Memory B cell (primary cell): ENCODE measurements around the gene SEZ6L.
A peak's percentile ranks its signal among the peaks of the same experiment; 100 is the strongest.

Experiments used
- ATAC-seq: fragments of 150-1000 bp; cut with Tn5 transposase; 2 replicates; pipeline ENCODE4 v1.10.0; 2021; ENCODE audit warnings: low read depth, mild to moderate bottlenecking, moderate library complexity
- DNase-seq, 2 donors: peaks; one replicate each; pipeline ENCODE4 v3.0.0; 2022; ENCODE audit warnings: low spot score in 2 of 2
- H3K27ac Mint-ChIP-seq: one replicate; pipeline ENCODE4 v1.8.0; 2022; ENCODE audit warnings: mild to moderate bottlenecking, moderate library complexity, mixed read lengths
- H3K27me3 Mint-ChIP-seq: one replicate; pipeline ENCODE4 v1.8.0; 2022; ENCODE audit warnings: mixed read lengths
- H3K36me3 Mint-ChIP-seq: one replicate; pipeline ENCODE4 v1.8.0; 2022; ENCODE audit warnings: mild to moderate bottlenecking, mixed read lengths
- H3K4me1 Mint-ChIP-seq: one replicate; pipeline ENCODE4 v1.8.0; 2022; ENCODE audit warnings: mixed read lengths
- H3K4me3 Mint-ChIP-seq: one replicate; pipeline ENCODE4 v1.8.0; 2022; ENCODE audit warnings: mild to moderate bottlenecking, moderate library complexity, mixed read lengths
- H3K9me3 Mint-ChIP-seq: one replicate; pipeline ENCODE4 v1.8.0; 2022; ENCODE audit warnings: mixed read lengths

The SEZ6L gene

GRCh38 chr22:26169315-26170111, at the start of gene SEZ6L:
TSS of gene SEZ6L (plus strand) at chr22:26169462. CDS start at chr22:26169670, 208 bp downstream.
- H3K9me3 Mint-ChIP-seq: peaks cover 2% of the 10 kb centered on the region
- ATAC-seq (peak; percentile 48), DNase-seq (no peak)
- H3K4me1 Mint-ChIP-seq: peaks cover 8% of the 10 kb centered on the region
- H3K36me3 Mint-ChIP-seq: no peaks in the 10 kb centered on the region
- peak within 1 kb of the TSS; percentile 63 for H3K4me3 Mint-ChIP-seq
- peaks cover 40% of the 10 kb centered on the region for H3K27me3 Mint-ChIP-seq
- peak within 1 kb of the TSS; percentile 10 for H3K27ac Mint-ChIP-seq

- no peaks in the 10 kb centered on the region for H3K4me1 Mint-ChIP-seq
- H3K27ac Mint-ChIP-seq: no peak overlapping the region
- H3K9me3 Mint-ChIP-seq: peaks cover 2% of the 10 kb centered on the region
- ATAC-seq (no peak), DNase-seq (no peak)
- no peaks in the 10 kb centered on the region for H3K36me3 Mint-ChIP-seq
- H3K4me3 Mint-ChIP-seq: no peak overlapping the region
- peaks cover 2% of the 10 kb centered on the region for H3K27me3 Mint-ChIP-seq
Measured at GRCh38 chr22:26122920-26123468, 46.3 kb upstream of the SEZ6L start.

GRCh38 chr22:26124991-26125725, 44.1 kb upstream of the SEZ6L start:
- Mint-ChIP-seq H3K27ac (no peak overlapping the region), H3K4me1 (no peaks in the 10 kb centered on the region), H3K27me3 (peaks cover under 1% of the 10 kb centered on the region), H3K9me3 (peaks cover 2% of the 10 kb centered on the region), H3K36me3 (no peaks in the 10 kb centered on the region), H3K4me3 (no peak overlapping the region)
- ATAC-seq (no peak), DNase-seq (no peak)

GRCh38 chr22:26127126-26127525, 42.1 kb upstream of the SEZ6L start:
- Mint-ChIP-seq H3K36me3 (no peaks in the 10 kb centered on the region), H3K4me3 (no peak overlapping the region), H3K4me1 (no peaks in the 10 kb centered on the region), H3K27me3 (no peaks in the 10 kb centered on the region), H3K27ac (no peak overlapping the region), H3K9me3 (peaks cover 2% of the 10 kb centered on the region)
- no peak for ATAC-seq
- no peak for DNase-seq

GRCh38 chr22:26127556-26127955, 41.7 kb upstream of the SEZ6L start:
- H3K4me3 Mint-ChIP-seq: no peak overlapping the region
- ATAC-seq: no peak
- H3K27me3 Mint-ChIP-seq: peaks cover 2% of the 10 kb centered on the region

GRCh38 chr22:26131589-26132154, 37.6 kb upstream of the SEZ6L start:
- no peak overlapping the region for H3K4me3 Mint-ChIP-seq
- no peaks in the 10 kb centered on the region for H3K4me1 Mint-ChIP-seq
- no peaks in the 10 kb centered on the region for H3K36me3 Mint-ChIP-seq
- ATAC-seq: no peak
- H3K9me3 Mint-ChIP-seq: no peaks in the 10 kb centered on the region
- no peak overlapping the region for H3K27ac Mint-ChIP-seq
- no peak for DNase-seq
- H3K27me3 Mint-ChIP-seq: peaks cover 2% of the 10 kb centered on the region

More at GRCh38 chr22:26127556-26127955, 41.7 kb upstream of the SEZ6L start:
- Mint-ChIP-seq H3K27ac (no peak overlapping the region), H3K4me1 (no peaks in the 10 kb centered on the region), H3K36me3 (no peaks in the 10 kb centered on the region), H3K9me3 (peaks cover 2% of the 10 kb centered on the region)
- no peak for DNase-seq

- Mint-ChIP-seq H3K27ac (no peak overlapping the region), H3K36me3 (no peaks in the 10 kb centered on the region), H3K4me1 (no peaks in the 10 kb centered on the region), H3K4me3 (no peak overlapping the region), H3K9me3 (no peaks in the 10 kb centered on the region), H3K27me3 (peaks cover 4% of the 10 kb centered on the region)
- DNase-seq (no peak), ATAC-seq (no peak)
Measured at GRCh38 chr22:26134654-26135330, 34.5 kb upstream of the SEZ6L start.

- no peaks in the 10 kb centered on the region for H3K9me3 Mint-ChIP-seq
- no peaks in the 10 kb centered on the region for H3K4me1 Mint-ChIP-seq
- H3K27me3 Mint-ChIP-seq: peaks cover 4% of the 10 kb centered on the region
- ATAC-seq (no peak), DNase-seq (no peak)
- no peak overlapping the region for H3K4me3 Mint-ChIP-seq
- no peak overlapping the region for H3K27ac Mint-ChIP-seq
- H3K36me3 Mint-ChIP-seq: no peaks in the 10 kb centered on the region
Measured at GRCh38 chr22:26135806-26136205, 33.5 kb upstream of the SEZ6L start.

- ATAC-seq: no peak
- Mint-ChIP-seq H3K27me3 (peaks cover 6% of the 10 kb centered on the region), H3K27ac (no peak overlapping the region), H3K4me1 (no peaks in the 10 kb centered on the region), H3K36me3 (no peaks in the 10 kb centered on the region), H3K4me3 (no peak overlapping the region), H3K9me3 (peaks cover 3% of the 10 kb centered on the region)
- no peak for DNase-seq
Measured at GRCh38 chr22:26139310-26139709, 30.0 kb upstream of the SEZ6L start.

GRCh38 chr22:26141831-26142230, 27.4 kb upstream of the SEZ6L start:
- Mint-ChIP-seq H3K36me3 (peaks cover 1% of the 10 kb centered on the region), H3K4me1 (no peaks in the 10 kb centered on the region), H3K27ac (no peak overlapping the region), H3K27me3 (peaks cover 8% of the 10 kb centered on the region), H3K4me3 (no peak overlapping the region), H3K9me3 (peaks cover 4% of the 10 kb centered on the region)
- ATAC-seq (no peak), DNase-seq (no peak)

- Mint-ChIP-seq H3K4me3 (no peak overlapping the region), H3K36me3 (peaks cover 2% of the 10 kb centered on the region), H3K9me3 (peaks cover 7% of the 10 kb centered on the region), H3K27ac (no peak overlapping the region), H3K4me1 (no peaks in the 10 kb centered on the region), H3K27me3 (peaks cover 13% of the 10 kb centered on the region)
- DNase-seq (no peak), ATAC-seq (no peak)
Measured at GRCh38 chr22:26143806-26144325, 25.4 kb upstream of the SEZ6L start.

GRCh38 chr22:26159886-26160285, 9.4 kb upstream of the SEZ6L start:
- Mint-ChIP-seq H3K4me3 (no peak overlapping the region), H3K27ac (no peak overlapping the region), H3K36me3 (no peaks in the 10 kb centered on the region), H3K9me3 (peaks cover 9% of the 10 kb centered on the region), H3K4me1 (no peaks in the 10 kb centered on the region), H3K27me3 (peaks cover 18% of the 10 kb centered on the region)
- no peak for ATAC-seq
- DNase-seq: no peak

- H3K4me3 Mint-ChIP-seq: no peak overlapping the region
- no peak for ATAC-seq
- no peaks in the 10 kb centered on the region for H3K4me1 Mint-ChIP-seq
- no peak overlapping the region for H3K27ac Mint-ChIP-seq
- peaks cover 18% of the 10 kb centered on the region for H3K27me3 Mint-ChIP-seq
- H3K36me3 Mint-ChIP-seq: no peaks in the 10 kb centered on the region
- no peak for DNase-seq
- H3K9me3 Mint-ChIP-seq: peaks cover 4% of the 10 kb centered on the region
Measured at GRCh38 chr22:26161746-26162145, 7.5 kb upstream of the SEZ6L start.
